Subcutaneous adipose tissue (tissue), 4 donors: ENCODE measurements around the gene MAST4. TPM values are rescaled to one million over a fixed set of nuclear protein-coding genes. Genes with fewer than 3 reads are reported as not detected.

Source experiments
- CTCF ChIP-seq: fragments of 450-650 bp; IDR thresholded peaks from one replicate; pipeline ENCODE4 v1.5.1; 2016; ENCODE audit warnings: low read depth, mild to moderate bottlenecking, control low read depth, antibody characterized with exemption, moderate library complexity
- total RNA-seq, 4 donors: library from RNA; depleted of rRNA; stranded (reverse); fragments of >200 nt; gene quantifications; one replicate each; pipeline ENCODE4 v1.1.0, GENCODE V29; 2016

Gene MAST4
- total RNA-seq, 4 donors from 2014 or later = 35.2 to 60.7 (median 52.9) TPM

- no peak for TF ChIP-seq CTCF
Observed at GRCh38 chr5:66728049-66728448, 131.9 kb downstream of the MAST4 start.

GRCh38 chr5:66737096-66737495 is 140.9 kb downstream of the MAST4 start:
- no peak for TF ChIP-seq CTCF

GRCh38 chr5:66738136-66738535 is 141.9 kb downstream of the MAST4 start:
- no peak for TF ChIP-seq CTCF

- no peak for TF ChIP-seq CTCF
Observed at GRCh38 chr5:66739021-66739420, 142.8 kb downstream of the MAST4 start.

- no peak for TF ChIP-seq CTCF
Observed at GRCh38 chr5:66739951-66740350, 143.8 kb downstream of the MAST4 start.

- TF ChIP-seq CTCF = no peak
Observed at GRCh38 chr5:66741394-66741793, 145.2 kb downstream of the MAST4 start.

- TF ChIP-seq CTCF = no peak
Observed at GRCh38 chr5:66742083-66742895, 146.1 kb downstream of the MAST4 start.
